CD14-positive monocyte (primary cell): Measurements from ENCODE around the gene CEBPZ. TPM values are rescaled to one million over a fixed set of nuclear protein-coding genes. Genes with fewer than 3 reads are reported as not detected.

ENCODE experiments used
- DNase-seq, 3 donors: peaks; one replicate each; pipeline ENCODE4 v3.0.0-alpha.2; 2011 to 2022
- H2AFZ ChIP-seq: 2 replicates; pipeline ENCODE4 v1.6.0; 2012; ENCODE audit warnings: mild to moderate bottlenecking, low read depth, low read length, inconsistent platforms; ENCODE audit not compliant: insufficient read depth, poor library complexity, severe bottlenecking
- H3K27ac ChIP-seq, 2 donors: 1 replicate in 1 of 2; 2 replicates in 1 of 2; pipeline ENCODE4 v1.5.1; 2012 to 2013; ENCODE audit warnings: low read length in 2 of 2, control low read depth in 1 of 2, inconsistent platforms in 1 of 2, low read depth in 1 of 2, mild to moderate bottlenecking in 1 of 2
- H3K27me3 ChIP-seq, 2 donors: one replicate each; pipeline versions ENCODE4 v1.6.0 to v1.6.1; 2011 to 2013; ENCODE audit warnings: low read length in 2 of 2; ENCODE audit not compliant: control insufficient read depth in 2 of 2, insufficient read depth in 2 of 2
- H3K36me3 ChIP-seq, 2 donors: replicated peaks in 1 of 2; 1 replicate in 1 of 2; 2 replicates in 1 of 2; pipeline versions ENCODE4 v1.5.1 to v1.6.1; 2012 to 2013; ENCODE audit warnings: low read length in 2 of 2, control low read depth in 1 of 2, inconsistent platforms in 1 of 2, mild to moderate bottlenecking in 1 of 2; ENCODE audit not compliant: insufficient read depth in 2 of 2, control insufficient read depth in 1 of 2
- H3K4me1 ChIP-seq, 2 donors: 1 replicate in 1 of 2; 2 replicates in 1 of 2; pipeline versions ENCODE4 v1.5.1 to v1.6.1; 2012 to 2013; ENCODE audit warnings: low read length in 2 of 2, control low read depth in 1 of 2, inconsistent platforms in 1 of 2, mild to moderate bottlenecking in 1 of 2, moderate library complexity in 1 of 2; ENCODE audit not compliant: insufficient read depth in 2 of 2, control insufficient read depth in 1 of 2
- H3K4me2 ChIP-seq: replicated peaks from 2 replicates; pipeline ENCODE3; 2012; ENCODE audit warnings: low read length, moderate library complexity, mild to moderate bottlenecking; ENCODE audit not compliant: poor library complexity, severe bottlenecking; ENCODE audit errors: extremely low read depth
- H3K4me3 ChIP-seq, 3 experiments: fragments of 200-600 bp in 1 of 3; sonication (generic) in 1 of 3; replicated peaks in 1 of 3; 1 replicate in 2 of 3; 2 replicates in 1 of 3; pipeline ENCODE4 v1.5.1; 2011 to 2013; ENCODE audit warnings: low read length in 3 of 3, mild to moderate bottlenecking in 3 of 3, control low read depth in 2 of 3, low read depth in 2 of 3, inconsistent platforms in 1 of 3, moderate library complexity in 1 of 3
- H3K79me2 ChIP-seq: 2 replicates; pipeline ENCODE4 v1.6.0; 2012; ENCODE audit warnings: mild to moderate bottlenecking, control low read depth, inconsistent platforms, low read length, moderate library complexity; ENCODE audit not compliant: insufficient read depth
- H3K9ac ChIP-seq: 2 replicates; pipeline ENCODE4 v1.6.0; 2017; ENCODE audit warnings: low read length, mild to moderate bottlenecking; ENCODE audit not compliant: insufficient read depth, poor library complexity, severe bottlenecking
- H3K9me3 ChIP-seq, 2 donors: replicated peaks in 1 of 2; 1 replicate in 1 of 2; 2 replicates in 1 of 2; pipeline versions ENCODE4 v1.5.1 to v1.6.1; 2012 to 2013; ENCODE audit warnings: low read length in 2 of 2, control low read depth in 1 of 2; ENCODE audit not compliant: control insufficient read depth in 1 of 2, insufficient read depth in 1 of 2
- H4K20me1 ChIP-seq: 2 replicates; pipeline ENCODE4 v1.6.0; 2012; ENCODE audit warnings: mild to moderate bottlenecking, low read length, control low read depth, moderate library complexity; ENCODE audit not compliant: insufficient read depth
- H3K27ac Mint-ChIP-seq, 7 donors: one replicate each; pipeline ENCODE4 v1.8.0; 2020; ENCODE audit warnings: mild to moderate bottlenecking in 7 of 7, mixed read lengths in 7 of 7, moderate library complexity in 6 of 7, inconsistent platforms in 2 of 7
- H3K27me3 Mint-ChIP-seq, 3 donors: one replicate each; pipeline ENCODE4 v1.8.0; 2021 to 2022; ENCODE audit warnings: low read depth in 3 of 3, mild to moderate bottlenecking in 3 of 3, mixed read lengths in 3 of 3, moderate library complexity in 3 of 3, inconsistent platforms in 1 of 3
- H3K36me3 Mint-ChIP-seq, 2 donors: one replicate each; pipeline ENCODE4 v1.8.0; 2020; ENCODE audit warnings: mixed read lengths in 2 of 2, inconsistent platforms in 1 of 2, mild to moderate bottlenecking in 1 of 2
- H3K4me1 Mint-ChIP-seq: one replicate; pipeline ENCODE4 v1.8.0; 2020; ENCODE audit warnings: mild to moderate bottlenecking, mixed read lengths
- H3K4me3 Mint-ChIP-seq, 2 donors: one replicate each; pipeline ENCODE4 v1.8.0; 2020; ENCODE audit warnings: mild to moderate bottlenecking in 2 of 2, mixed read lengths in 2 of 2, moderate library complexity in 1 of 2
- H3K9me3 Mint-ChIP-seq, 7 donors: one replicate each; pipeline ENCODE4 v1.8.0; 2020 to 2022; ENCODE audit warnings: mixed read lengths in 7 of 7, mild to moderate bottlenecking in 6 of 7, moderate library complexity in 6 of 7, inconsistent platforms in 2 of 7
- CTCF ChIP-seq: fragments of 200-600 bp; IDR thresholded peaks from one replicate; pipeline ENCODE4 v1.8.0; 2022; ENCODE audit warnings: antibody characterized with exemption, mild to moderate bottlenecking
- WGBS: methylation state at CpG from one replicate; pipeline ENCODE4 v1.1.5; 2013; ENCODE audit warnings: missing lambda C conversion rate; ENCODE audit not compliant: insufficient coverage; 5-methylcytosine and 5-hydroxymethylcytosine counted together
- intact Hi-C, 2 donors: fragments of 100-400 bp; cut with micrococcal nuclease; formaldehyde crosslinking; loops; one replicate each; pipeline versions ENCODE4 v1.15.0 to v1.15.1; 2023
- polyA plus RNA-seq, 3 donors: library from polyadenylated mRNA; depleted of rRNA in 1 of 3; unstranded in 2 of 3; stranded (reverse) in 1 of 3; fragments of 300-500 nt in 2 of 3; fragments of >200 nt in 1 of 3; fragmentation: Illumina TruSeq in 2 of 3; gene quantifications; 1 replicate in 2 of 3; 2 replicates in 1 of 3; pipeline ENCODE4 v1.2.3, GENCODE V29; 2012 to 2021

The CEBPZ gene
- polyA plus RNA-seq, 3 donors: 5.7 to 11.2 (median 11.1) TPM

- H3K4me3 Mint-ChIP-seq: no peak overlapping the region
- Histone ChIP-seq H2AFZ (no peak overlapping the region), H3K27me3 (no peaks in the 10 kb centered on the region), H3K4me3 (no peak overlapping the region), H3K4me2 (no peak overlapping the region), H4K20me1 (peaks cover 20% of the 10 kb centered on the region), H3K36me3 (peaks cover 58 to 85% of the 10 kb centered on the region in 2 donors), H3K4me1 (no peaks in the 10 kb centered on the region), H3K9me3 (no peaks in the 10 kb centered on the region), H3K79me2 (peaks cover 50% of the 10 kb centered on the region), H3K9ac (no peak overlapping the region), H3K27ac (no peak overlapping the region)
- peaks cover 9% of the 10 kb centered on the region for H3K4me1 Mint-ChIP-seq
- 100% methylated on average over 1 of the region's 1 CpG for WGBS
- H3K9me3 Mint-ChIP-seq: no peaks in the 10 kb centered on the region
- intact Hi-C loops: no loop called here
- peaks cover 64 to 77% of the 10 kb centered on the region in 2 donors for H3K36me3 Mint-ChIP-seq
- no peak overlapping the region for H3K27ac Mint-ChIP-seq
- TF ChIP-seq CTCF: no peak
- no peaks in the 10 kb centered on the region for H3K27me3 Mint-ChIP-seq
- DNase-seq: no peak
Measured at GRCh38 chr2:37224063-37224462, 7.3 kb downstream of the CEBPZ start.

- no peak overlapping the region for H3K9ac ChIP-seq
- intact Hi-C loops: no loop called here
- no peak overlapping the region for H2AFZ ChIP-seq
- no peak overlapping the region for H3K4me3 ChIP-seq
- DNase-seq: no peak
- H3K36me3 Mint-ChIP-seq: peaks cover 68 to 77% of the 10 kb centered on the region in 2 donors
- H3K27ac Mint-ChIP-seq: peak overlapping the region in 1 of 7 donors; percentile 55
- no peaks in the 10 kb centered on the region for H3K27me3 Mint-ChIP-seq
- H3K27me3 ChIP-seq: no peaks in the 10 kb centered on the region
- peaks cover 17% of the 10 kb centered on the region for H4K20me1 ChIP-seq
- H3K4me1 ChIP-seq: no peaks in the 10 kb centered on the region
- TF ChIP-seq CTCF: no peak
- no CpG with 5 or more reads among the region's 4 CpGs for WGBS
- H3K4me3 Mint-ChIP-seq: no peak overlapping the region
- H3K9me3 ChIP-seq: no peaks in the 10 kb centered on the region
- peaks cover 60 to 86% of the 10 kb centered on the region in 2 donors for H3K36me3 ChIP-seq
- no peaks in the 10 kb centered on the region for H3K9me3 Mint-ChIP-seq
- no peak overlapping the region for H3K27ac ChIP-seq
- H3K4me2 ChIP-seq: no peak overlapping the region
- H3K79me2 ChIP-seq: peaks cover 41% of the 10 kb centered on the region
- H3K4me1 Mint-ChIP-seq: peaks cover 9% of the 10 kb centered on the region
Measured at GRCh38 chr2:37223131-37223530, 8.3 kb downstream of the CEBPZ start.
